NCI-H1105 treated with DMSO at 0.1 percent for 48 hours (cell line): ENCODE measurements around the gene ZNF407.

Experiments used
- DNase-seq: peaks from one replicate; lab custom pipeline; 2025; lab: John Stamatoyannopoulos, UW

ZNF407 gene

GRCh38 chr18:75053028-75053629, 455.5 kb downstream of the ZNF407 start:
- DNase-seq: no peak

- no peak for DNase-seq
These were observed 456.4 kb downstream of the ZNF407 start for GRCh38 chr18:75054046-75054445.

- no peak for DNase-seq
These were observed 456.9 kb downstream of the ZNF407 start for GRCh38 chr18:75054611-75055010.

GRCh38 chr18:75057169-75057960, 459.7 kb downstream of the ZNF407 start:
- no peak for DNase-seq

GRCh38 chr18:75060185-75060584, 462.5 kb downstream of the ZNF407 start:
- no peak for DNase-seq

DNA sequence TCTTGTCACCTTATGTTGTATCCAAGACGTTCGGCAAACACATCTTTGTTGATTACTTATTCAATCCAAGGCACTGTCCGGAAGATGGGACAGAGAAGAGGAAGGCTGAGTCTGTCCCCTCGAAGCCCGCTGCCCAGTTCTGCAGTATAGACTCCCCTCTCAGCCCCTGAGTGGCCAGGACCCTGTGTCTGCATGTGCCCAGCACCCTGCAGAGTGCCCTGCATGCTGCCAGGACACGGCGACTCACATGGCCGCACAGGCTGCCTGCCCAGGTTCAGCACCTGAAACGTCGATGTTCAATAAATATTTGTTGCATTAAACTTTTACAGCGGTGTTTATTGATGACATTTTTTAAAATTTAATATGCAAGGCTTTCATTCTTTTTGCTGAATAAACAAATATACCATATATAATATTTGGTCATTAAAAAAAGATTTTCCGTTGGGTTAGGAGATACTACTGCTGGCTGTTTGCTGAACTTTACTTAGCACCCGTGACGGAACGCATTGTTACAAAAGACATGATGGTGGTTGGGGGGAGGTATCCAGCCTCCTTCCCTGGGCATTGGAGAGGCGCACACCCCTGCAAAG, 464.7 kb downstream of the ZNF407 start:
- DNase-seq: no peak

- DNase-seq: no peak
These were observed 465.5 kb downstream of the ZNF407 start for GRCh38 chr18:75063196-75063595.

- no peak for DNase-seq
These were observed 466.2 kb downstream of the ZNF407 start for GRCh38 chr18:75063615-75064512.

DNA sequence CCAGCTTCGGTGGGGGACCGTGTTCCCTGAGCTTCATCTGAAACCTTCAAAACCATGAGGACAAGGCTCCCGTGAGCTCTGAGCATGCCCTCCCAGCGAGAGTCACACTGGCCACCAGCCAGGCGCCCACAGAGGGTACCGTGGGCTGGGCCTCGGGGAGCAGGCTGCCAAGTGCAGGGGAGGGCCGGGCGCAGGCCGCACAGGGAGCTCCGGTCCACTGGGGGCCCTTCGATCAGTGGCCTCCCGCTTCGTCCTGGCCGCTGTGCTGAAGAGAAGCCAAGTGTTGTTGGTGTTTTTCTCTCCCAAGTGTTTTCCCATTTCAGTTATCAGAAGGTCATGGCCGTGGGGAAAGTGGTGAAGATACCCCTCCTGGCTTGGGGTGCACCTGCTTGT, 466.8 kb downstream of the ZNF407 start:
- no peak for DNase-seq

GRCh38 chr18:75065251-75066000, 467.8 kb downstream of the ZNF407 start:
- DNase-seq: peak; percentile 57

GRCh38 chr18:75066021-75066880, 468.6 kb downstream of the ZNF407 start:
- no peak for DNase-seq

DNA sequence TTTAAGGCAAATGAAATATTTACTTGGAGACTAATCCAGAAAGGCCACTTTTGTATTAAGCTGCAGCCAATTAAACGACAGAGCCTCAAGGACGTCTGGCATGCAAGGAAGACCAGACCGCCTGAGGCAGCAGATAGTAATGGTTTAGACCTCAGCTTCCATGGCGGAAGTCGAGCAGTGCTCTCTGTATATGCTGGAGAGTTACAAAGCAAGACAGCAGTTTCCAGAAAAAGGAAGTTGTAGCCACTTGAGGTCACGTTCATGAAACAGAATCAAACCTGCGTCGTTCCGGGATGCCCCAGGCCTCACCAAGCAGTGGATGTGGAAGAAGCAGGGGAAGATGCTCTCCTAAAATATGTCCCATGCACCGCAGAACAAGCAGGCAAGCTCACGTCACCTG, 469.3 kb downstream of the ZNF407 start:
- DNase-seq: no peak

DNA sequence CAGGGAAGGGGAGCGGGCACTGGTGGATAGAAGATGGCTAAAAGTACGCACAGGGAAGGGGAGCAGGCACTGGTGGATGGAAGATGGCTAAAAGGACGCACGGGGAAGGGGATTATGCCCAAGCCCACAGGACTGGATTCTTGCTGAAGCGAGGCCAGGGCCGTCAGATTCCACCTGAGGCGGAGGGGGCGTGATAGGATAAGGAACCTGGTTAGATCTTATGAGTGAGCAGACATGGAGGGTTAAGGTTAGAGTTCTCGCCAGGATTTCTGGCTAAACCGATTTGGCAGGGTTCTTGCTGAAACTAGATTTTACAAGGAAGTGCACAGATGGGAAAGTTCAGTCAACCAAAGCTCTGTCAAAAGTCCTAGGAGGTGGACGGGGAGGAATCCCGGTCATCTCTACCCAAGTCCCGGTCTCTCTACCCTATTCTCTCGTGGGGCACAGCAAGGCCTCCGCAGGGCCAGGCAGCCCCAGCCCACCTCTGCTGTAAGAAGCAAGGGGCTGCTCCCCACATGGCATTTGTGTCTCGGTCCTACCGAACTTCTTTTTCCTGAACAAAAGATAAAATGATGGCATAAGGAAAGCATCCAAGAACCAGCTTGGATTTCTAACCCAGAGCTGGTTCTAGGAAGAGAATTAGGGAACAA, 470.5 kb downstream of the ZNF407 start:
- no peak for DNase-seq

- DNase-seq: no peak
These were observed 471.2 kb downstream of the ZNF407 start for GRCh38 chr18:75068682-75069435.

GRCh38 chr18:75070235-75070624, 472.6 kb downstream of the ZNF407 start:
- no peak for DNase-seq

- DNase-seq: no peak
These were observed 473.2 kb downstream of the ZNF407 start for GRCh38 chr18:75070625-75071483.

DNA sequence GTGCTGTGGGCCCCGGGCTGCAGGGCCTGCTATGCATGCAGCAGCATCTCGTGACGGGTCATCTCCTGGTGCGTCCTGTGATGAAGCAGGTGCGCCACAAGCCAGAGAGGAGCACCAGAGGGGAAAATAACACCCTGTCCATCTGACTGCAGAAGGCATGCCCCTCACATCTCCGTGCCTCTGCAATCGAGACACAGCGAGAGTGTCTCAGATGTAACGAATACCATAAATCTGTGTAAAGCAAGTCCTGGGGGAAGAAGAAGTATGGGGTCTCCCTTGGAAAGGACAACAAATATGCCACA, 473.8 kb downstream of the ZNF407 start:
- DNase-seq: no peak

DNA sequence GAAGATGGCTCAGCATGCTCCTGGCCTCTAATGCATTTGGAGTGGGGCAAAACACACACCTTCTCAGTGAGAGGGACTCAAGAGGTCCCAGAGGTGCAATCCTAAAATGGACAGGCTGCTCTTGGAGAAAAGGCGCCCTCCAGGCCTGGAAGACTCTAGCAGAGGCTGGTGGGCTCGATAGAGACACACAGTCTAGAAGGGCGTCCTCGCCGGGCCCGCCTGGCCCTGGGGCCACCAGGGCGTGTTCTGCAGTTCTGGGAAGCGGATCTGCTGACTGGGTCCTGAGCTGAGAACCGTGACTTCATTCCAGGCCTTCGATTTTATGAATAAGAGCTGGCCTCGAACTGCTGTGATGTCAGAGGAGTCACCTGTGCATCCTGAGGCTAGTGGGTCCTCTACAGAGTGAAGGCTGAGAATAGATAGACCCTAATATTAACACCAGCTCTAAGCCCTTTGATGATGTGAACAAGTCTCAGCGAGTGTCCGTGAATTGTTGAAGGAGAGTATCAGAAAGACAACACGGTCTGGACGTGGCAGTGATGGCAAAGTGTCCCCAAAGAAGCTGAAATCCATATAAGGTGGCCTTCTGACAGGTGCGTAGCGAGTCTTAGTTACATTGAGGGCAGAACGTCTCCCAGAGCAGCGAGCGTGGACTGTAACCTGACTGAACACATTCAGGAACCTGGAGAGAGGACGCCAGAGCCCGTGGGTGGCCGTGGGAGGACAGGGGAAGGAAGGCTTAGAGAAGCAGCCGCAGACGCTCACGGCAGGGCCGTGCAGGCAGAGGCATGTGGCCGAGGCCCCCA, 474.4 kb downstream of the ZNF407 start:
- no peak for DNase-seq
